ENCODE data around the gene HSPA6. TPM values are rescaled to one million over a fixed set of nuclear protein-coding genes. Genes with fewer than 3 reads are reported as not detected.
"Not testable (repeated sequence)": the region's sequence is repeated elsewhere in the genome, so short reads cannot be mapped to it uniquely, and the experiment has no call there.

Gene HSPA6
- polyA plus RNA-seq, 1 donor from 2014 or later, result 0.80 TPM

GRCh38 chr1:161497961-161498360 lies 26.4 kb upstream of the HSPA6 start:
- Mint-ChIP-seq H3K4me3 (no peak overlapping the region), H3K36me3 (peaks cover 2% of the 10 kb centered on the region), H3K9me3 (no peaks in the 10 kb centered on the region), H3K27me3 (peaks cover 12% of the 10 kb centered on the region), H3K27ac (no peak overlapping the region), H3K4me1 (peaks cover 4 to 5% (median 5%) of the 10 kb centered on the region in 3 donors)

- Mint-ChIP-seq H3K4me3 (no peak overlapping the region), H3K4me1 (peaks cover 4 to 5% (median 5%) of the 10 kb centered on the region in 3 donors), H3K36me3 (peaks cover 2% of the 10 kb centered on the region), H3K9me3 (no peaks in the 10 kb centered on the region), H3K27me3 (peaks cover 11% of the 10 kb centered on the region), H3K27ac (no peak overlapping the region)
These were observed 25.7 kb upstream of the HSPA6 start for GRCh38 chr1:161498646-161499045.

- H3K27ac Mint-ChIP-seq, result no peak overlapping the region
- H3K27me3 Mint-ChIP-seq, result peaks cover 7% of the 10 kb centered on the region
- H3K9me3 Mint-ChIP-seq, result no peaks in the 10 kb centered on the region
- H3K4me3 Mint-ChIP-seq, result peak overlapping the region in 1 of 4 donors; percentile 50
- peaks cover 2% of the 10 kb centered on the region for H3K36me3 Mint-ChIP-seq
- peaks cover 4 to 5% (median 5%) of the 10 kb centered on the region in 3 donors for H3K4me1 Mint-ChIP-seq
These were observed 25.0 kb upstream of the HSPA6 start for GRCh38 chr1:161499099-161500039.

- Mint-ChIP-seq H3K4me1 (peaks cover 10 to 11% (median 10%) of the 10 kb centered on the region in 3 donors), H3K27me3 (peaks cover 7% of the 10 kb centered on the region), H3K36me3 (peaks cover 2% of the 10 kb centered on the region), H3K9me3 (no peaks in the 10 kb centered on the region), H3K4me3 (no peak overlapping the region), H3K27ac (peak overlapping the region in 1 of 3 donors; percentile 5)
These were observed 23.1 kb upstream of the HSPA6 start for GRCh38 chr1:161501234-161501633.

DNA sequence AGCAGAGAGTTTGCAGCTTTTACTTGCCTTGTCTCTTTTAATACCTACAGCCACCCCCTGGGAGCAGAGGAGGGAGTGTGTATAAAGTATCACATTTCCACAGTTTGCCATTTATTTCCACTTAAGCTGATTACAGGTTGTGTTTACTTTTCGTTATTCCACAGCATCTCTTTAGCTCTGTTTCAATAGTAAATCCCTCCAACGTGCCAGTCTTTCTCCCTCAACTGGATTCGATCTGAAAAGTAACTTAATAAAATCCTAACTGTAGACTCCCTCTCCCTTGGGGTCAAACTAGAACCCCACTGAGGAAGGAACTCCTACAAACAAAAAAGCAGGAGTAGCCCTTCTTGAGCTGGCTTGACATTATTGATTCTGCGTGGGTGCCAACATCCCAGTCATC lies 22.2 kb upstream of the HSPA6 start:
- peaks cover 5% of the 10 kb centered on the region for H3K27me3 Mint-ChIP-seq
- H3K4me1 Mint-ChIP-seq, result peaks cover 10 to 13% (median 11%) of the 10 kb centered on the region in 3 donors
- no peak overlapping the region for H3K27ac Mint-ChIP-seq
- H3K9me3 Mint-ChIP-seq, result no peaks in the 10 kb centered on the region
- peaks cover 2% of the 10 kb centered on the region for H3K36me3 Mint-ChIP-seq
- H3K4me3 Mint-ChIP-seq, result no peak overlapping the region

- peaks cover 5% of the 10 kb centered on the region for H3K27me3 Mint-ChIP-seq
- no peaks in the 10 kb centered on the region for H3K36me3 Mint-ChIP-seq
- H3K27ac Mint-ChIP-seq, result no peak overlapping the region
- no peak overlapping the region for H3K4me3 Mint-ChIP-seq
- H3K9me3 Mint-ChIP-seq, result no peaks in the 10 kb centered on the region
- peaks cover 10 to 13% (median 11%) of the 10 kb centered on the region in 3 donors for H3K4me1 Mint-ChIP-seq
These were observed 21.5 kb upstream of the HSPA6 start for GRCh38 chr1:161502641-161503393.

- peaks cover 10 to 13% (median 12%) of the 10 kb centered on the region in 3 donors for H3K4me1 Mint-ChIP-seq
- no peaks in the 10 kb centered on the region for H3K9me3 Mint-ChIP-seq
- H3K27ac Mint-ChIP-seq, result no peak overlapping the region
- H3K36me3 Mint-ChIP-seq, result no peaks in the 10 kb centered on the region
- H3K4me3 Mint-ChIP-seq, result no peak overlapping the region
- H3K27me3 Mint-ChIP-seq, result peaks cover 5% of the 10 kb centered on the region
These were observed 21.0 kb upstream of the HSPA6 start for GRCh38 chr1:161503394-161503748.

DNA sequence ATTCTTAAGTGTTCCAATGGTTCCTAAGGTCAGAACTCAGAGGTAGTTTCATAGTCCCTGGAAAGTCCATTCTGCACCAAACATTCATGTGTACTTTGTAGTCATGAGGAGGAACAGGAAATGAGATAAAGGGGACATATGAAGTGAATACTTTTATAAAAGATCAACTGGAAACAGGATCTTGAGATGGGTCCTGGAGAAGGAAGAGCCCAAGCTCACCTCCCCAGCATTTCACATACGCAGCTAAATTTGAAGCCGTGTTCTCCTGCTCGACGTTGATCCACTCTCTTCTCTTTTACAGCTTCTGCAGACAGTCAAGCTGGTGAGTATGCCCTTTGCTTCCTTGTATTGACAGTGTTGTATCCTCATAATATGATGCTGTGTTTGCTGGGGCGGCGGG lies 18.7 kb upstream of the HSPA6 start:
- H3K4me3 Mint-ChIP-seq, result peak overlapping the region in 2 of 4 donors; percentile 3 to 82
- H3K27me3 Mint-ChIP-seq, result peaks cover 4% of the 10 kb centered on the region
- no peaks in the 10 kb centered on the region for H3K9me3 Mint-ChIP-seq
- H3K4me1 Mint-ChIP-seq, result peaks cover 6 to 8% (median 8%) of the 10 kb centered on the region in 3 donors
- no peak overlapping the region for H3K27ac Mint-ChIP-seq
- H3K36me3 Mint-ChIP-seq, result peaks cover under 1% of the 10 kb centered on the region

GRCh38 chr1:161506336-161507223 lies 17.8 kb upstream of the HSPA6 start:
- peaks cover 3% of the 10 kb centered on the region for H3K36me3 Mint-ChIP-seq
- peaks cover 4% of the 10 kb centered on the region for H3K27me3 Mint-ChIP-seq
- no peaks in the 10 kb centered on the region for H3K9me3 Mint-ChIP-seq
- H3K27ac Mint-ChIP-seq, result no peak overlapping the region
- H3K4me3 Mint-ChIP-seq, result peak overlapping the region in 1 of 4 donors; percentile 9
- H3K4me1 Mint-ChIP-seq, result peaks cover 6 to 8% (median 8%) of the 10 kb centered on the region in 3 donors

DNA sequence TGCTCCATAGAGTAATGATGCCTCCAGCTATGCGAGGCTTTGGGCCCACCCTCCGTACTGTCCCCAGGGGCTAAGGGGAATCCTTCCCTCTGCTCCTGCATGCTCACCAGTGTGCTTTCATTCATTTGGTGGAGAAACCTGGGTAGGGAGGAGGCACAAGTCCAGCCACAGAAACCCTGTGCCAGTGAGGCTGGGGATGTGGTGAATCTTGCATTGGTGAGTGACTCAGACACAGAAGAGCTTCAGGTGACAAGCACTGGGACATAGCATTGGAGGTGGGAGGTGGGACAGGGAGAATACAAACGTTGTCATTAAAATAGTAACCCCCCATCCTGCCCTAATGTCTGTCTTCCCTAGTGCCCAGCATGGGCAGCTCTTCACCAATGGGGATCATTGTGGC lies 13.9 kb upstream of the HSPA6 start:
- H3K9me3 Mint-ChIP-seq, result no peaks in the 10 kb centered on the region
- peaks cover under 1 to 4% (median 2%) of the 10 kb centered on the region in 3 donors for H3K4me1 Mint-ChIP-seq
- no peak overlapping the region for H3K4me3 Mint-ChIP-seq
- H3K27me3 Mint-ChIP-seq, result peaks cover 2% of the 10 kb centered on the region
- no peak overlapping the region for H3K27ac Mint-ChIP-seq
- peaks cover 3% of the 10 kb centered on the region for H3K36me3 Mint-ChIP-seq

GRCh38 chr1:161511018-161511755 lies 13.2 kb upstream of the HSPA6 start:
- H3K9me3 Mint-ChIP-seq, result no peaks in the 10 kb centered on the region
- H3K36me3 Mint-ChIP-seq, result peaks cover 3% of the 10 kb centered on the region
- peaks cover 0 to 2% (median 1%) of the 10 kb centered on the region in 3 donors for H3K4me1 Mint-ChIP-seq
- H3K4me3 Mint-ChIP-seq, result no peak overlapping the region
- no peak overlapping the region for H3K27ac Mint-ChIP-seq
- H3K27me3 Mint-ChIP-seq, result peaks cover 2% of the 10 kb centered on the region

- Mint-ChIP-seq H3K4me3 (no peak overlapping the region), H3K27ac (peak overlapping the region in 1 of 3 donors; percentile 85), H3K4me1 (peaks cover 0 to 1% (median under 1%) of the 10 kb centered on the region in 3 donors), H3K36me3 (peaks cover 3% of the 10 kb centered on the region), H3K27me3 (peaks cover 2% of the 10 kb centered on the region), H3K9me3 (no peaks in the 10 kb centered on the region)
These were observed 12.6 kb upstream of the HSPA6 start for GRCh38 chr1:161511756-161512060.

GRCh38 chr1:161512636-161513447 lies 11.5 kb upstream of the HSPA6 start:
- H3K27ac Mint-ChIP-seq, H3K27me3 Mint-ChIP-seq, H3K36me3 Mint-ChIP-seq, H3K9me3 Mint-ChIP-seq, H3K4me3 Mint-ChIP-seq, H3K4me1 Mint-ChIP-seq: not testable (repeated sequence)

GRCh38 chr1:161513448-161513780 lies 10.9 kb upstream of the HSPA6 start:
- not testable (repeated sequence) for H3K27me3 Mint-ChIP-seq, H3K36me3 Mint-ChIP-seq, H3K27ac Mint-ChIP-seq, H3K4me1 Mint-ChIP-seq, H3K9me3 Mint-ChIP-seq
- peak overlapping the region in 1 of 4 donors; percentile 39 for H3K4me3 Mint-ChIP-seq
